Measurements from ENCODE around the gene RANGRF.
A peak's percentile ranks its signal among the peaks of the same experiment; 100 is the strongest.

Gene RANGRF

DNA sequence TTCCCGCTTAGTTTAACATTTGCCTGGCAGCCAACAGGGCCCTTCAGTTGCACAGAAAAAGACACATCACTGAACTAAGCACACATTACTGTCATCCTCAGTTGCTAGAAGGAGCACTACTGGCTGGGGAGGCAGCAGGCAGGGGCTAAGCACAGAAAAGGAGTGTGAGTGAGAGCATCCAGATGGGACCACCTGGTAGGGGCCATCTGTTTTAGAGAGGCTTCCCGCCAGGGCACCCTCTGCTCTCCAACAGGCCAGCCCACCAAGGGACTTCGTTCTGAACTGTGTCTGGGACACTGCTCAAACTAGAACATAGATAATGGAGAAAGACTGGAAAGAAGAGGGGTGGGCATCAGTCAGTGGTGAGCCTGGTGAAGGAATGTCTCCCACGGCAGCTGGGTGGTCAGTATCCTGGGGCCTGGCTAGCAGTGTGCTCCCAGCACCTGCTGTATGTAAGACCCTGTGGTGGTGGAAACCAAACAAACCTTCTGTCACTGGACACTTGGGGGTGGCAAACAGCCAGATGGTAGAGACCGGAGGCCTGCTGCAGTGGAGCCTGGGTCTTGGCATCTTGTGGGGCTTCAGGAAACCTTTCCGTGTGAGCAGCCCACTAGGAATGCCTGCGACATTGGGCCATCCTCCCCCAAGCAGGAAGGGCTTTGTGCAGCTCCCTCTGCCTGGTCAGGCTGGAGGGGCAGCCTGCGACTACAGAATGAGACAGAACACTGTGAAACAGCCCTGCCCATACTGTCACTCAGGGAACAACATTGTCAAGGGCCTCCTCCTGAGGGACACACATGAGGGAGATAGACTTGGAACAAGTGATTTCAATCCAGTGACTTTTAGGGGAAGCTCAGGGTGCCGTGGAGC, 12.8 kb upstream of the RANGRF start:
- no peak for DNase-seq

GRCh38 chr17:8277317-8277716, 11.2 kb upstream of the RANGRF start:
- no peak for DNase-seq

DNA sequence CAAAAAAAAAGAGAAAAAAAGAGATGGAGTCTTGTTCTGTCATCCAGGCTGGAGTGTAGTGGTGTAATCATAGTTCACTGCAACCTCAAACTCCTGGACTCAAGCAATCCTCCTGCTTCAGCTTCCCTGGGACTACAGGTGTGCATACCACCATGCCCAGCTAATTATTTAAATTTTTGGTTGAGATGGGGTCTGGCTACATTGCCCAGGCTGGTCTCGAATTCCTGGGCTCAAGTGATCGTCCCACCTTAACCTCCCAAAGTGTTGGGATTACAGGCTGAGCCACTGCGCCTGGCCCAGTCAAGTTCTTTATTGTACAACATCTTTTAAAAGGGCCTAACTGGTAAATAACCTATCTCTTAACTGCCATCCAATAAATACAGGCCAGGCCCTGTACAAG, 6.1 kb upstream of the RANGRF start:
- DNase-seq = no peak

GRCh38 chr17:8283356-8283755, 5.1 kb upstream of the RANGRF start:
- DNase-seq = no peak

- DNase-seq = no peak
Observed at GRCh38 chr17:8284126-8284525, 4.3 kb upstream of the RANGRF start.

- DNase-seq = no peak
Observed at GRCh38 chr17:8285270-8286181, 2.9 kb upstream of the RANGRF start.

DNA sequence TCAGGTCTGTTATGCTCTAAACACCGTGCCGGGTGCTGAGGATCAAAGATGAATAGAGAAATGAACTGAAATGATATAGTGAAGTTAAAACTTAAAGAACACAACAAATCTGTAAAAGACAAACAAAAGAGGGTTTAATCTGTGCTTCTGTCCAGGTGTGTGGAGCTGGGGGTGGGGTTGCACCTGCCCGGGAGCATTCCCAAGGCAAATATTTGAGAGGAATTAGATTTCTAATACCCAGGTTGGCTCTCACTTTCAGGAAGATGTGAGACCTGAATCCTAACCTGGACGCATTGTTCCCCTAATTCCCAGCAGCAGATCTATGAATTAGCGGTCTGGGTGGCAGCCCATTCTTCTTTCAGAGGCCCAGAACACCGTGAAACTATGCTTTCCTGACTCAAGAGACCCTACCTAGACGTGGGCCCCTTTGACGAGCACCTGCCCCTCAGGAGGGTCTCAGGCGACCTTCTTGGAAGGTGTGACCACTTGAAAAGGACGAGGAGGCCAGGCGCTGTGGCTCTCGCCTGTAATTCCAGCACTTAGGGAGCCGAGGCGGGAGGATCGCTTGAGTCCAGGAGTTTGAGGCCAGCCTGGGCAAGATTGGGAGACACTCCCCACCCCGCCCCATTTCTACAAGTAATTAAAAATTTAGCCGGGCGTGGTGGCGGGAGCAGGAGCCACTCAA, 677 bp upstream of the RANGRF start:
- peak; percentile 72 for DNase-seq

DNA sequence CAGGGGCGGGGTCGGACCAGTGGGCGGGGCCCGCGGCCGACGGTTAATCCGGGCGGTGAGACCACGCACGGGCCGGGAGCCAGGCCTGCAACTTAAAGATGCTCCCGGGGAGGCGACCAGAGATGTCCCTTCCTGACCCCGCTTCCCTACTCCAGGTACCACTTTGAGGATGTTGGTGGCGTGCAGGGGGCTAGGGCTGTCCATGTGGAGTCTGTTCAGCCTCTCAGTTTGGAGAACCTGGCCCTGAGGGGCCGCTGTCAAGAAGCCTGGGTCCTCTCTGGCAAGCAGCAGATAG, 580 bp downstream of the RANGRF start:
- no peak for DNase-seq

DNA sequence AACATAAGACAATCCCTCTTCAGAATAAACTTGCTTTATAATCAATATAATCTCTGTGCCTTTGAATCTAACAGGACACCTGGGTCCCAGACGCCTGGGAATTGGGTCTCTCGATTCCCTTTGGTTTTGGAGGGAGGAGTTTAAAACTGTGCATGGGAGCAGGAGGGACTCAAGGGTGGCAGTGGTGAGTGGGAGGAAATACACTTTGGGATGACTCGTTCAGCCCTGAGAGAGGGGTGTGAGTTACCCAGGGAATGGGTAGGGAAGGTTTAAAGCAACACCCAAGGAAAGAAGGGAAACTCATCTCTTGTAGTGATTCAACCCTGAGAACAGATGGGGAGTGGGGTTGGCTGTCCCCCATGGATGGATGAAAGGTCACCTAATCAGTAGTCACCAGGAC, 1.6 kb downstream of the RANGRF start:
- DNase-seq = no peak

DNA sequence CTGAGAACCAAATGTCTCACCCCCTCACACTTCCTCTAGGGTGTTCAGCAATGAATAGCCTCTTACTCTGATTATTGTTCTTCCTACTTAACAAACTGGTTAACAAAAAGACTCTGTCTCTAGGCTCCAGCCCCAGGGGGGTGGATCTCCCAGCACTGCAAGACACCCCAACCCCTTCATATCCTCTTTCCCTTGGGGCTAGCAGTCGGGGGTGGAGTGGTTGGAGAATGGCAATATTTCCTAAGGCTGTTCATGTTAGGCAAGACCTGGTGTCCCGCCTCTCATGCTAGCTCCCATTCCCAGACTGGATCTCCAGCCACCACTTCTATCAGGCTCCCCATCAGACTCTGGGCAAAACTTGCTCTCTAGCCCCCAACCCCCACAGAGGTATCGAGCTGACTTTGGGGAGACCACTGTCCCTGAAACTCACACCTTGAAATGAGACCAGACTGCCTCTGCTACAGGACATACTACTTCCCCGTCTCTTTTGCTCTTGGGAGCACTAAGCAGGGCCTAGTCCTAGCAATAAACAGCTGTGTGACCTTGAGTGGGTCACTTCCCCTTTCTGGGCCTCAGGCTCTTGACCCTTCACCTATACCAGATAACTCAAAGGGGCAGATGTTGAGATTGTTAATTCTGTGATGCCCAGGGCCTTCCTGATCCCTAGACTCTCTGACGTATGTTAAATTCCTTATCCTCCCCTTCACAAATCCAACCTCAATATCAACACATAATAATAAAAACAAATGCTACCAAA, 4.3 kb downstream of the RANGRF start:
- no peak for DNase-seq

DNA sequence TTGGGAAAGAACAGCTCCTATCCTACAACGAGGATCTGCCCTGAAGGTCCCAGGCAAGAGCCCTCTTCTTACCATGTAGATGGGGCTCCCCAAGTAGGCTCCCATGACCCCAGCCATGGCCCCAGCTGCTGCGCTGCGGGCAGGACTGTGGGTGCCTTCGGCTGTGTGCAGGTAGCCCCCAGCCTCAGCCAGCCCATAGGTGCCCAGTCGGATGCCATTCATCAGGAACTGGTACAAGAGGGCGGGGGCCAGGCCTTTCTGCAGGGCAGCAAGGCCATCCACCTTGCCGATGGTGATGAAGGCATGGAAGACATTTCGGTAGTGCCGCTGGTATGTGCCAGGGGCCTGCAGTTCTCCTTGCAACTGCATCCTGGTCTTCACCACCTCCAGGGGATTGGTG, 5.9 kb downstream of the RANGRF start:
- DNase-seq = no peak

DNA sequence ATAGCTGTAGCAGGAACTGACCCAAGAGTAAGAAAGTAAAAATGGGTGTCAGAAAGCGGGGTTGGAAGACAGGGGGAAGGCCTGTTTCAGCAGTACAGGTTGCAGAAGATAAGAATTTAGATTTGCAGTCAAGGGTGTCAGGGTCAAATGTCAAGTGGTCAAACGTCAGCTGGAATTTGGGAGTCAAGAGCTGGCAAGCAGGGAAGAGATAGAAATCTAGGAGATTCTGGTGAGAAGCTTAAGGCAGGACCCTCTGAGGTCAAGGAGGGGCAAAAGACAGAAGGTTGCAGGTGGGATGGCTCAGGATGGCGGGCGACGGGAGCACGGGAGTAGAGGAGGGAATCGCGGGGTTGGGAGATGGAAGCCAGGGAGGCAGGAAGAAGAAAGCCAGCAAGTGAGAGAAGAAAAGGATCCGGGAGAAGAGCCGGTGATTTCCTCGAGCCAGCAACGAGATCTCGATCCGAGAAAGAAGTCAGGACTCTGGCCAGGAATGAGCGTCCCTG, 6.4 kb downstream of the RANGRF start:
- DNase-seq = no peak

DNA sequence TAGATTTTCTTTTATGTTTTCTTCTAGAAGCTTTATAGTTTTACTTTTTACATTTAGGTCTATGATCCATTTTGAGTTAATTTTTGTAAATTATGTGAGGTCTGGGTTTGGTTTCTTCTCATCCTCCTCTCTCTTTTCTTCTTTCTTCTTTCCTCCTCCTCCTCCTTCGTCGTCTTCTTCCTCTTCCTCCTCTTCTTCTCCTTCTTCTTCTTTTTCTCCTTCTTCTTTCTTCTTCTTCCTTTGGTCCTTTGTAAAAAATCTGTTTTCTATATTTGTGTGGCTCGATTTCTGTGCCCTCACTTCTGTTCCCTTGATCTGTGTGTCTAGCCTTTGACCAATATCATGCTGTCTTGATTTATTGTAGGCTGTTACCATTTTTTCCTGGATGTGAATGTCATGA, 11.8 kb downstream of the RANGRF start:
- no peak for DNase-seq

DNA sequence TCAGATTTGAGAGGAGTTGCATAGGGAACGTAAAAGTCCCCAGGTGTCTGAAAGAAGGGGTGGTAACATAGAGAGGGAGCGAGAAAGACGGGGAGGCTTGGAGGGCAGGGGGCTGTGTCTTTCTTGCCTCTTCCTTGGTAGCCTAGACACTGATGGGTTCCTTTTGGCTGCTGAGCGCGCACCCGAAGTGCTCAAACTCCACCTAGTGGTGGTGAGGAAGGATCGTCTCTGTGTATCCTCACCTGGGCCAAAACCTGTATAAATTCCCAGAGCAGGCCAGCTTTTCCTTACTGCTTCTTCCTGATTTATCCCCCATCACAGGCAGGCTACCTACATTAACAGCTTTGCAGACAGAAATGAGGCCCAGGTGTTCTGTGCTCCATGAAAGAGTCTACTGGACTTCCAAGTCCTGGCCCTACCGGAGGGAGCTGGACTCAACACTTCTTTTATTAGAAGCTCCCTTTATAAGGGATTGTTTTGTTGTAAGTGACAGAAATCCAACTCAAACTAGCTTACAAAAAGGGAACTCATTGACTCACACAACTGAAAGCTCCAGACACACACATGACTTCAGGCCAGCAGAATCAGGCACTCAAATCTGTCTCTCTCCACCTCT, 12.3 kb downstream of the RANGRF start:
- DNase-seq = peak; percentile 76

GRCh38 chr17:8310601-8311123, 22.2 kb downstream of the RANGRF start:
- no peak for DNase-seq

GRCh38 chr17:8311131-8311790, 22.8 kb downstream of the RANGRF start:
- DNase-seq = no peak

- no peak for DNase-seq
Observed at GRCh38 chr17:8312251-8312650, 23.8 kb downstream of the RANGRF start.

GRCh38 chr17:8312726-8313600, 24.5 kb downstream of the RANGRF start:
- DNase-seq = no peak

DNA sequence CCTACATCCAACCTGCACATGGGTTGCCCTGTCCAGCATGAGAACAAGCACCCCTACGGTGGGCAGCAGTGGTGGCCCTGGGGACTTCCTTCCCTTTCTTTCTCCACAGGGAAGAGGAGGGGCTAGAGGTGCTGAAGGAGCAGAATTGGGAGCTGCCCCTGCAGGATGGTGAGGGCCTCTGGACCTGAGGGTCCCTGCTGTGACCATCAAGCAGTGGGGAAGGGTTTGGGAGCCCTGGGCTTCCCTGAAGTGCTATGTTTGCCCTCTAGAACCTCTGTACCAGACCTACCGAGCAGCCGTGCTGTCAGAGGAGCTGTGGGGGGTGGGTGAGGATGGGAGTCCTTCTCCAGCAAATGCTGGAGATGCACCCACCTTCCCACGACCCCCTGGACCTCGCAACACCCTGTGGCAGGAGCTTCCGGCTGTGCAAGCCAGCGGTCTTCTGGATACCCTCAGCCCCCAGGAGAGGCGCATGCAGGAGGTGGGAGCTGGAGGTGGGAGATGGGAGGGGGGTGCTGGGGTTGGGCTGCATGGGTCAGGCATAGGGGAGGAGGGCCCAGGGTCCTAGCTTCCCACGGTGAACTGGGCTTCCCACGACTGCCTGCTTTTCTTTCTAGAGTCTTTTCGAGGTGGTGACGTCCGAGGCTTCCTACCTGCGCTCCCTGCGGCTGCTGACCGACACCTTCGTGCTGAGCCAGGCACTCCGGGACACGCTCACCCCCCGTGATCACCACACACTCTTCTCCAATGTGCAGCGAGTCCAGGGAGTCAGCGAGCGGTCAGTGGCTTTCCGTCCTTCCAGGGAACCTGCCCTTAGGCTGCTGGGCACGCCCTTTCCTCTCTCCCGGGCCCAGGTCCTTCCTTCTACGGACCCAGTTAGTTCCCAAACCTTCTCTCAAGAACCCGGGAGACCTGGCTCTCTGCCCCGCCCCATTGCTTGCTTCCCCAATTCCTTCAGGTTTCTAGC, 26.6 kb downstream of the RANGRF start:
- peak; percentile 38 for DNase-seq

Data from NCI-H146 (cell line).